ENCODE results near the gene HS3ST4. TPM values are rescaled to one million over a fixed set of nuclear protein-coding genes. Genes with fewer than 3 reads are reported as not detected.

HS3ST4 gene
- total and polyA plus RNA-seq, 2 of the 8 experiments (the other 6 are each of a cell fraction or from before 2014, with no cell fraction given): 1.9 to 3.3 TPM

GRCh38 chr16:25914357-25914962, 222.7 kb downstream of the HS3ST4 start:
- H3K9ac ChIP-seq (replicated peaks in 1 of 4; ENCODE audit: extremely low read depth in 1 of 4, low read depth in 3 of 4, low read length in 3 of 4): no peak overlapping the region
- peak overlapping the region; percentile 53; the same call in 1 of the 2 replicates for H2BK15ac ChIP-seq (ENCODE audit: low read length)
- H3K56ac ChIP-seq (replicated peaks; ENCODE audit: insufficient read length, low read depth, low read length): peak overlapping the region; percentile 83
- ChIA-PET CTCF (ENCODE audit: partially characterized antibody) (no interaction called here), POLR2A (ENCODE audit: partially characterized antibody) (no interaction called here)
- H2AFZ ChIP-seq (ENCODE audit: low read length): no peak overlapping the region
- no peaks in the 10 kb centered on the region for H3K79me2 ChIP-seq (ENCODE audit: control insufficient read depth in 1 of 2, insufficient read depth in 2 of 2, low read length in 2 of 2)
- peaks cover 0 to 7% of the 10 kb centered on the region in 2 experiments for H4K20me1 ChIP-seq (replicated peaks in 1 of 2; ENCODE audit: control insufficient read depth in 1 of 2, insufficient read depth in 2 of 2, low read length in 2 of 2)
- H3K23me2 ChIP-seq (ENCODE audit: low read depth, low read length): peaks cover 11% of the 10 kb centered on the region; the same call in 1 of the 2 replicates
- H3K36me3 ChIP-seq (ENCODE audit: control insufficient read depth in 2 of 4, insufficient read depth in 4 of 4, low read length in 3 of 4): no peaks in the 10 kb centered on the region
- H2BK5ac ChIP-seq (ENCODE audit: low read depth, low read length): peak overlapping the region; percentile 55
- 80 to 100% methylated on average over 2 to 7 of the region's 7 CpGs for WGBS, 2 experiments (ENCODE audit: extremely low coverage in 1 of 2, insufficient coverage in 1 of 2, insufficient read length in 1 of 2, insufficient replicate concordance in 2 of 2, low coverage in 1 of 2, low lambda C conversion rate in 2 of 2, missing lambda C conversion rate in 1 of 2)
- peak overlapping the region; percentile 65; the same call in 1 of the 2 replicates for H3K18ac ChIP-seq (ENCODE audit: extremely low read depth, low read length)
- DNase-seq (ENCODE audit: low read depth in 1 of 2, low spot score in 2 of 2) (no peak), FAIRE-seq (no peak)
- peak overlapping the region; percentile 77 for H4K91ac ChIP-seq (replicated peaks; ENCODE audit: insufficient read length, low read length)
- H4K8ac ChIP-seq (ENCODE audit: extremely low read depth, insufficient read depth, low read length): no peak overlapping the region
- H2BK20ac ChIP-seq (ENCODE audit: low read length): 0 out of 2 replicates have a peak overlapping the region, but pooled peaks have one; percentile 40
- H3K79me1 ChIP-seq (ENCODE audit: low read depth, low read length): peaks cover 2% of the 10 kb centered on the region; the same call in 1 of the 2 replicates
- H3K4me3 ChIP-seq (ENCODE audit: extremely low read depth in 1 of 4, insufficient read depth in 2 of 4, low read depth in 3 of 4, low read length in 4 of 4): no peak overlapping the region
- no peak overlapping the region for H3K23ac ChIP-seq (ENCODE audit: insufficient read length)
- peak overlapping the region; percentile 83; the same call in 1 of the 2 replicates for H2AK5ac ChIP-seq (ENCODE audit: low read depth, low read length)
- H3K4ac ChIP-seq (replicated peaks; ENCODE audit: insufficient read length, low read depth, low read length): peak overlapping the region; percentile 53
- no peaks in the 10 kb centered on the region for H3K27me3 ChIP-seq (replicated peaks in 1 of 4; ENCODE audit: control insufficient read depth in 3 of 4, extremely low read depth in 1 of 4, insufficient read depth in 3 of 4, low read length in 3 of 4)
- no peak overlapping the region for H3K14ac ChIP-seq (ENCODE audit: insufficient read length)
- H3K9me3 ChIP-seq (ENCODE audit: insufficient read depth in 2 of 2, low read depth in 1 of 2, low read length in 1 of 2): no peaks in the 10 kb centered on the region
- no peak overlapping the region for H3K4me2 ChIP-seq (ENCODE audit: insufficient read depth in 1 of 2, low read depth in 2 of 2, low read length in 2 of 2)
- H3K4me1 ChIP-seq (replicated peaks in 1 of 4; ENCODE audit: control insufficient read depth in 3 of 4, insufficient read depth in 4 of 4, low read length in 3 of 4): peaks cover 0 to 6% (median 2%) of the 10 kb centered on the region in 4 experiments; a peak in 2 of 7 replicates
- peak overlapping the region; percentile 88; the same call in 1 of the 2 replicates for H2BK12ac ChIP-seq (ENCODE audit: low read depth, low read length)
- no peak overlapping the region for H2BK120ac ChIP-seq (replicated peaks; ENCODE audit: low read depth, low read length)
- no peak overlapping the region for H4K5ac ChIP-seq (ENCODE audit: insufficient read length, low read depth, low read length)
- no peak overlapping the region for H3K27ac ChIP-seq (ENCODE audit: low read depth, low read length)
- TF ChIP-seq, protein P1, sequence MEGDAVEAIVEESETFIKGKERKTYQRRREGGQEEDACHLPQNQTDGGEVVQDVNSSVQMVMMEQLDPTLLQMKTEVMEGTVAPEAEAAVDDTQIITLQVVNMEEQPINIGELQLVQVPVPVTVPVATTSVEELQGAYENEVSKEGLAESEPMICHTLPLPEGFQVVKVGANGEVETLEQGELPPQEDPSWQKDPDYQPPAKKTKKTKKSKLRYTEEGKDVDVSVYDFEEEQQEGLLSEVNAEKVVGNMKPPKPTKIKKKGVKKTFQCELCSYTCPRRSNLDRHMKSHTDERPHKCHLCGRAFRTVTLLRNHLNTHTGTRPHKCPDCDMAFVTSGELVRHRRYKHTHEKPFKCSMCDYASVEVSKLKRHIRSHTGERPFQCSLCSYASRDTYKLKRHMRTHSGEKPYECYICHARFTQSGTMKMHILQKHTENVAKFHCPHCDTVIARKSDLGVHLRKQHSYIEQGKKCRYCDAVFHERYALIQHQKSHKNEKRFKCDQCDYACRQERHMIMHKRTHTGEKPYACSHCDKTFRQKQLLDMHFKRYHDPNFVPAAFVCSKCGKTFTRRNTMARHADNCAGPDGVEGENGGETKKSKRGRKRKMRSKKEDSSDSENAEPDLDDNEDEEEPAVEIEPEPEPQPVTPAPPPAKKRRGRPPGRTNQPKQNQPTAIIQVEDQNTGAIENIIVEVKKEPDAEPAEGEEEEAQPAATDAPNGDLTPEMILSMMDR (IDR thresholded peaks at IDR 0.05; ENCODE audit: control extremely low read depth in 1 of 3, insufficient read depth in 1 of 3, low read depth in 1 of 3, low read length in 3 of 3): no peak
- TF ChIP-seq EZH2 (IDR thresholded peaks at IDR 0.05; ENCODE audit: low read depth, low read length, severe bottlenecking) (no peak), CBX5 (IDR thresholded peaks at IDR 0.05; ENCODE audit: low read depth, low read length) (no peak), JUN (IDR thresholded peaks at IDR 0.05; ENCODE audit: low read depth, low read length) (no peak), USF2 (IDR thresholded peaks at IDR 0.05; ENCODE audit: low read length) (no peak), PHF8 (conservative IDR thresholded peaks at IDR 0.05; ENCODE audit: low read depth, low read length) (no peak), KDM1A (IDR thresholded peaks at IDR 0.05; ENCODE audit: borderline replicate concordance, low read length) (no peak)
- TF ChIP-seq, protein P2, sequence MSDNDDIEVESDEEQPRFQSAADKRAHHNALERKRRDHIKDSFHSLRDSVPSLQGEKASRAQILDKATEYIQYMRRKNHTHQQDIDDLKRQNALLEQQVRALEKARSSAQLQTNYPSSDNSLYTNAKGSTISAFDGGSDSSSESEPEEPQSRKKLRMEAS (IDR thresholded peaks at IDR 0.05): no peak
